ENCODE data around the gene ACTR10. TPM values are rescaled to one million over a fixed set of nuclear protein-coding genes. Genes with fewer than 3 reads are reported as not detected.

ACTR10 gene
- total RNA-seq, 6 experiments from 2014 or later = 79.0 to 89.0 (median 85.5) TPM

GRCh38 chr14:58216544-58216943 lies 16.6 kb downstream of the ACTR10 start:
- no peak for TF ChIP-seq CTCF (IDR thresholded peaks at IDR 0.05)
- H3K4me3 Mint-ChIP-seq = no peak overlapping the region
- H3K27ac Mint-ChIP-seq = peak overlapping the region; percentile 32
- H3K9me3 Mint-ChIP-seq = no peaks in the 10 kb centered on the region
- DNase-seq = no peak
- peaks cover 20% of the 10 kb centered on the region for H3K36me3 Mint-ChIP-seq (ENCODE audit: low read depth)
- peaks cover 15% of the 10 kb centered on the region for H3K4me1 Mint-ChIP-seq (ENCODE audit: low read depth)
- H3K27me3 Mint-ChIP-seq (ENCODE audit: insufficient read depth) = no peaks in the 10 kb centered on the region

- Mint-ChIP-seq H3K9me3 (no peaks in the 10 kb centered on the region), H3K36me3 (ENCODE audit: low read depth) (peaks cover 12% of the 10 kb centered on the region; the same call in 1 of the 2 replicates), H3K27me3 (ENCODE audit: insufficient read depth) (no peaks in the 10 kb centered on the region; the same call in 1 of the 2 replicates), H3K4me3 (no peak overlapping the region), H3K4me1 (ENCODE audit: low read depth) (no peaks in the 10 kb centered on the region), H3K27ac (no peak overlapping the region)
- DNase-seq = no peak
- no peak for TF ChIP-seq CTCF (IDR thresholded peaks at IDR 0.05)
Observed at GRCh38 chr14:58227096-58227819, 27.3 kb downstream of the ACTR10 start.

GRCh38 chr14:58238252-58239243 lies 38.6 kb downstream of the ACTR10 start:
- TF ChIP-seq CTCF (IDR thresholded peaks at IDR 0.05) = no peak
- H3K27ac Mint-ChIP-seq = no peak overlapping the region
- H3K9me3 Mint-ChIP-seq = no peaks in the 10 kb centered on the region
- H3K27me3 Mint-ChIP-seq (ENCODE audit: insufficient read depth) = peaks cover 2% of the 10 kb centered on the region
- no peak for DNase-seq
- no peak overlapping the region for H3K4me3 Mint-ChIP-seq
- peaks cover 11% of the 10 kb centered on the region for H3K36me3 Mint-ChIP-seq (ENCODE audit: low read depth)
- H3K4me1 Mint-ChIP-seq (ENCODE audit: low read depth) = peaks cover 17% of the 10 kb centered on the region

GRCh38 chr14:58239244-58240195 lies 39.6 kb downstream of the ACTR10 start:
- no peak for TF ChIP-seq CTCF (IDR thresholded peaks at IDR 0.05)
- no peaks in the 10 kb centered on the region for H3K9me3 Mint-ChIP-seq
- peaks cover 11% of the 10 kb centered on the region for H3K36me3 Mint-ChIP-seq (ENCODE audit: low read depth)
- peak; percentile 58 for DNase-seq
- peaks cover 2% of the 10 kb centered on the region for H3K27me3 Mint-ChIP-seq (ENCODE audit: insufficient read depth)
- H3K4me3 Mint-ChIP-seq = no peak overlapping the region
- no peak overlapping the region for H3K27ac Mint-ChIP-seq
- peaks cover 23% of the 10 kb centered on the region for H3K4me1 Mint-ChIP-seq (ENCODE audit: low read depth)
